Measurements from ENCODE around the gene MGRN1.
A peak's percentile ranks its signal among the peaks of the same experiment; 100 is the strongest.

The MGRN1 gene

DNA sequence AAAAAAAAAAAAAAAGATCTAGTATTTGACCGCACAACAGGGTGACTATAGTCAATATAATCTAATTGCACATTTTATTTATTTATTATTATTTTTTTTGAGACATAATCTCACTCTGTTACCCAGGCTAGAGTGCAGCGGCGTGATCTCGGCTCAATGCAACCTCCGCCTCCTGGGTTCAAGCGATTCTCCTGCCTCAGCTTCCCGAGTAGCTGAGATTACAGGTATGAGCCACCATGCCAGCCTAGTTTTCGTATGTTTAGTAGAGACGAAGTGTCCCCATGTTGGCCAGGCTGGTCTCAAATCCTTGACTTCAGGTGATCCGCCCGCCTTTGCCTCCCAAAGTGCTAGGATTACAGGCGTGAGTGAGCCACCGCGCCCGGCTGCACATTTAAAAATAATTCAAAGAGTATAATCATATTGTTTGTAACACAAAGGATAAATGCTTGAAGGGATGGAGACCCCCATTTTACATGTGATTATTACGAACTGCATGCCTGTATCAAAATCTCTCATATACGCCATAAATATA, 108.7 kb downstream of the MGRN1 start:
- ChIA-PET POLR2A (interaction anchor here (1.3 to 3.0 kb wide), 4 partner anchors 34 to 212 kb away, joined by 4 to 43 read pairs (median 6); partner anchors contain the start of gene ZNF500), CTCF (no interaction called here)
- Histone ChIP-seq H3K9me3 (ENCODE audit: control insufficient read depth, insufficient read depth, low read depth, low read length) (no peaks in the 10 kb centered on the region), H3K27ac (ENCODE audit: extremely low read depth, low read depth, low read length) (no peak overlapping the region), H3K36me3 (ENCODE audit: control insufficient read depth in 2 of 2, insufficient read depth in 1 of 2, low read length in 2 of 2) (peaks cover 3 to 32% of the 10 kb centered on the region in 2 experiments; a peak in 2 of 3 replicates), H3K4me1 (ENCODE audit: control insufficient read depth, insufficient read depth, low read length) (no peaks in the 10 kb centered on the region), H3K4me3 (ENCODE audit: low read depth, low read length) (peak overlapping the region; percentile 94)
- TF ChIP-seq ZNF433 (tag by site-specific recombination; IDR thresholded peaks at IDR 0.05; ENCODE audit: low read depth) = no peak
- no peak for TF ChIP-seq ZNF76 (tag by site-specific recombination; IDR thresholded peaks at IDR 0.05; ENCODE audit: borderline replicate concordance, low read depth)

DNA sequence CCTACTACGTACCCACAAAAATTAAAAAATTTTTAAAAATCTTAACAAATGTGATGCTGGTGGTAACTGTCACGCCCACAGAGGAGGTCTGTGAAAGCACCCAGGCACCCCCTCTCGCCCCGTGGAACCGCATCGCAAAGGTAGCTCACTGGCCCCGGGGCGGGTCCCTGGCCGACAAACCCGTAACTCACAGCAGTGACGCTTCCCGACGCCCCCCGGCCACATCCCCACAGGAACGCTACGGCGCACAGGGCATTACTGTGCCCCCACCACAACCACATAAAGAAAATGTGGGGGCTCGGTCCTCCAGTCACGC, 109.1 kb downstream of the MGRN1 start:
- H3K36me3 ChIP-seq (ENCODE audit: control insufficient read depth in 2 of 2, insufficient read depth in 1 of 2, low read length in 2 of 2) = peaks cover 3 to 28% of the 10 kb centered on the region in 2 experiments; a peak in 2 of 3 replicates
- H3K4me3 ChIP-seq (ENCODE audit: low read depth, low read length) = peak overlapping the region; percentile 94
- peak overlapping the region; percentile 91 for H3K27ac ChIP-seq (ENCODE audit: extremely low read depth, low read depth, low read length)
- H3K9me3 ChIP-seq (ENCODE audit: control insufficient read depth, insufficient read depth, low read depth, low read length) = no peaks in the 10 kb centered on the region
- CTCF ChIA-PET = no interaction called here
- no peaks in the 10 kb centered on the region for H3K4me1 ChIP-seq (ENCODE audit: control insufficient read depth, insufficient read depth, low read length)
- POLR2A ChIA-PET = interaction anchor here (1.0 to 3.0 kb wide), 16 partner anchors 12 to 257 kb away, joined by 3 to 43 read pairs (median 4); partner anchors contain the start of genes GLYR1, NUDT16L1, ROGDI and SEC14L5
- TF ChIP-seq ZNF239 (tag by site-specific recombination; IDR thresholded peaks at IDR 0.05) = no peak
- no peak for TF ChIP-seq GLIS1 (tag by site-specific recombination; IDR thresholded peaks at IDR 0.05)
- TF ChIP-seq, protein P1, sequence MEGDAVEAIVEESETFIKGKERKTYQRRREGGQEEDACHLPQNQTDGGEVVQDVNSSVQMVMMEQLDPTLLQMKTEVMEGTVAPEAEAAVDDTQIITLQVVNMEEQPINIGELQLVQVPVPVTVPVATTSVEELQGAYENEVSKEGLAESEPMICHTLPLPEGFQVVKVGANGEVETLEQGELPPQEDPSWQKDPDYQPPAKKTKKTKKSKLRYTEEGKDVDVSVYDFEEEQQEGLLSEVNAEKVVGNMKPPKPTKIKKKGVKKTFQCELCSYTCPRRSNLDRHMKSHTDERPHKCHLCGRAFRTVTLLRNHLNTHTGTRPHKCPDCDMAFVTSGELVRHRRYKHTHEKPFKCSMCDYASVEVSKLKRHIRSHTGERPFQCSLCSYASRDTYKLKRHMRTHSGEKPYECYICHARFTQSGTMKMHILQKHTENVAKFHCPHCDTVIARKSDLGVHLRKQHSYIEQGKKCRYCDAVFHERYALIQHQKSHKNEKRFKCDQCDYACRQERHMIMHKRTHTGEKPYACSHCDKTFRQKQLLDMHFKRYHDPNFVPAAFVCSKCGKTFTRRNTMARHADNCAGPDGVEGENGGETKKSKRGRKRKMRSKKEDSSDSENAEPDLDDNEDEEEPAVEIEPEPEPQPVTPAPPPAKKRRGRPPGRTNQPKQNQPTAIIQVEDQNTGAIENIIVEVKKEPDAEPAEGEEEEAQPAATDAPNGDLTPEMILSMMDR (tag by site-specific recombination; IDR thresholded peaks at IDR 0.05) = 0 out of 2 replicates have a peak, but pooled peaks have one; percentile 9
- no peak for TF ChIP-seq ZNF404 (tag by site-specific recombination; IDR thresholded peaks at IDR 0.05)
- TF ChIP-seq, protein P2, sequence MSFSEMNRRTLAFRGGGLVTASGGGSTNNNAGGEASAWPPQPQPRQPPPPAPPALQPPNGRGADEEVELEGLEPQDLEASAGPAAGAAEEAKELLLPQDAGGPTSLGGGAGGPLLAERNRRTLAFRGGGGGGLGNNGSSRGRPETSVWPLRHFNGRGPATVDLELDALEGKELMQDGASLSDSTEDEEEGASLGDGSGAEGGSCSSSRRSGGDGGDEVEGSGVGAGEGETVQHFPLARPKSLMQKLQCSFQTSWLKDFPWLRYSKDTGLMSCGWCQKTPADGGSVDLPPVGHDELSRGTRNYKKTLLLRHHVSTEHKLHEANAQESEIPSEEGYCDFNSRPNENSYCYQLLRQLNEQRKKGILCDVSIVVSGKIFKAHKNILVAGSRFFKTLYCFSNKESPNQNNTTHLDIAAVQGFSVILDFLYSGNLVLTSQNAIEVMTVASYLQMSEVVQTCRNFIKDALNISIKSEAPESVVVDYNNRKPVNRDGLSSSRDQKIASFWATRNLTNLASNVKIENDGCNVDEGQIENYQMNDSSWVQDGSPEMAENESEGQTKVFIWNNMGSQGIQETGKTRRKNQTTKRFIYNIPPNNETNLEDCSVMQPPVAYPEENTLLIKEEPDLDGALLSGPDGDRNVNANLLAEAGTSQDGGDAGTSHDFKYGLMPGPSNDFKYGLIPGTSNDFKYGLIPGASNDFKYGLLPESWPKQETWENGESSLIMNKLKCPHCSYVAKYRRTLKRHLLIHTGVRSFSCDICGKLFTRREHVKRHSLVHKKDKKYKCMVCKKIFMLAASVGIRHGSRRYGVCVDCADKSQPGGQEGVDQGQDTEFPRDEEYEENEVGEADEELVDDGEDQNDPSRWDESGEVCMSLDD (tag by site-specific recombination; IDR thresholded peaks at IDR 0.05) = peak; percentile 44; the same call in 1 of the 2 replicates
- peak; percentile 23 for TF ChIP-seq ZNF335 (tag by site-specific recombination; conservative IDR thresholded peaks at IDR 0.05)
- 0 out of 2 replicates have a peak, but pooled peaks have one; percentile 4 for TF ChIP-seq ZIC2 (tag by site-specific recombination; IDR thresholded peaks at IDR 0.05)
- no peak for TF ChIP-seq TRIM28 (IDR thresholded peaks at IDR 0.05; ENCODE audit: borderline replicate concordance, low read length)
- TF ChIP-seq, protein P3, sequence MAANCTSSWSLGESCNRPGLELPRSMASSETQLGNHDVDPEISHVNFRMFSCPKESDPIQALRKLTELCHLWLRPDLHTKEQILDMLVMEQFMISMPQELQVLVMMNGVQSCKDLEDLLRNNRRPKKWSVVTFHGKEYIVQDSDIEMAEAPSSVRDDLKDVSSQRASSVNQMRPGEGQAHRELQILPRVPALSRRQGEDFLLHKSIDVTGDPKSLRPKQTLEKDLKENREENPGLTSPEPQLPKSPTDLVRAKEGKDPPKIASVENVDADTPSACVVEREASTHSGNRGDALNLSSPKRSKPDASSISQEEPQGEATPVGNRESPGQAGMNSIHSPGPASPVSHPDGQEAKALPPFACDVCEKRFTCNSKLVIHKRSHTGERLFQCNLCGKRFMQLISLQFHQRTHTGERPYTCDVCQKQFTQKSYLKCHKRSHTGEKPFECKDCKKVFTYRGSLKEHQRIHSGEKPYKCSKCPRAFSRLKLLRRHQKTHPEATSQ (tag by site-specific recombination; IDR thresholded peaks at IDR 0.05) = no peak
- no peak for TF ChIP-seq ZNF660 (tag by site-specific recombination; IDR thresholded peaks at IDR 0.05)
- TF ChIP-seq, protein P4, sequence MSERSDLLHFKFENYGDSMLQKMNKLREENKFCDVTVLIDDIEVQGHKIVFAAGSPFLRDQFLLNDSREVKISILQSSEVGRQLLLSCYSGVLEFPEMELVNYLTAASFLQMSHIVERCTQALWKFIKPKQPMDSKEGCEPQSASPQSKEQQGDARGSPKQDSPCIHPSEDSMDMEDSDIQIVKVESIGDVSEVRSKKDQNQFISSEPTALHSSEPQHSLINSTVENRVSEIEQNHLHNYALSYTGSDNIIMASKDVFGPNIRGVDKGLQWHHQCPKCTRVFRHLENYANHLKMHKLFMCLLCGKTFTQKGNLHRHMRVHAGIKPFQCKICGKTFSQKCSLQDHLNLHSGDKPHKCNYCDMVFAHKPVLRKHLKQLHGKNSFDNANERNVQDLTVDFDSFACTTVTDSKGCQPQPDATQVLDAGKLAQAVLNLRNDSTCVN (tag by site-specific recombination; optimal IDR thresholded peaks at IDR 0.05) = no peak
- 0 out of 2 replicates have a peak, but pooled peaks have one; percentile 15 for TF ChIP-seq EGR2 (tag by site-specific recombination; IDR thresholded peaks at IDR 0.05; ENCODE audit: low read depth)
- TF ChIP-seq GLIS2 (tag by site-specific recombination; IDR thresholded peaks at IDR 0.05) = peak; percentile 47
- TF ChIP-seq SCRT2 (tag by site-specific recombination; IDR thresholded peaks at IDR 0.05) = no peak
- TF ChIP-seq, protein P5, sequence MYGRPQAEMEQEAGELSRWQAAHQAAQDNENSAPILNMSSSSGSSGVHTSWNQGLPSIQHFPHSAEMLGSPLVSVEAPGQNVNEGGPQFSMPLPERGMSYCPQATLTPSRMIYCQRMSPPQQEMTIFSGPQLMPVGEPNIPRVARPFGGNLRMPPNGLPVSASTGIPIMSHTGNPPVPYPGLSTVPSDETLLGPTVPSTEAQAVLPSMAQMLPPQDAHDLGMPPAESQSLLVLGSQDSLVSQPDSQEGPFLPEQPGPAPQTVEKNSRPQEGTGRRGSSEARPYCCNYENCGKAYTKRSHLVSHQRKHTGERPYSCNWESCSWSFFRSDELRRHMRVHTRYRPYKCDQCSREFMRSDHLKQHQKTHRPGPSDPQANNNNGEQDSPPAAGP (tag by site-specific recombination; IDR thresholded peaks at IDR 0.05) = no peak
- TF ChIP-seq, protein P6, sequence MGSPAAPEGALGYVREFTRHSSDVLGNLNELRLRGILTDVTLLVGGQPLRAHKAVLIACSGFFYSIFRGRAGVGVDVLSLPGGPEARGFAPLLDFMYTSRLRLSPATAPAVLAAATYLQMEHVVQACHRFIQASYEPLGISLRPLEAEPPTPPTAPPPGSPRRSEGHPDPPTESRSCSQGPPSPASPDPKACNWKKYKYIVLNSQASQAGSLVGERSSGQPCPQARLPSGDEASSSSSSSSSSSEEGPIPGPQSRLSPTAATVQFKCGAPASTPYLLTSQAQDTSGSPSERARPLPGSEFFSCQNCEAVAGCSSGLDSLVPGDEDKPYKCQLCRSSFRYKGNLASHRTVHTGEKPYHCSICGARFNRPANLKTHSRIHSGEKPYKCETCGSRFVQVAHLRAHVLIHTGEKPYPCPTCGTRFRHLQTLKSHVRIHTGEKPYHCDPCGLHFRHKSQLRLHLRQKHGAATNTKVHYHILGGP (tag by site-specific recombination; IDR thresholded peaks at IDR 0.05) = no peak
- TF ChIP-seq, protein P7, sequence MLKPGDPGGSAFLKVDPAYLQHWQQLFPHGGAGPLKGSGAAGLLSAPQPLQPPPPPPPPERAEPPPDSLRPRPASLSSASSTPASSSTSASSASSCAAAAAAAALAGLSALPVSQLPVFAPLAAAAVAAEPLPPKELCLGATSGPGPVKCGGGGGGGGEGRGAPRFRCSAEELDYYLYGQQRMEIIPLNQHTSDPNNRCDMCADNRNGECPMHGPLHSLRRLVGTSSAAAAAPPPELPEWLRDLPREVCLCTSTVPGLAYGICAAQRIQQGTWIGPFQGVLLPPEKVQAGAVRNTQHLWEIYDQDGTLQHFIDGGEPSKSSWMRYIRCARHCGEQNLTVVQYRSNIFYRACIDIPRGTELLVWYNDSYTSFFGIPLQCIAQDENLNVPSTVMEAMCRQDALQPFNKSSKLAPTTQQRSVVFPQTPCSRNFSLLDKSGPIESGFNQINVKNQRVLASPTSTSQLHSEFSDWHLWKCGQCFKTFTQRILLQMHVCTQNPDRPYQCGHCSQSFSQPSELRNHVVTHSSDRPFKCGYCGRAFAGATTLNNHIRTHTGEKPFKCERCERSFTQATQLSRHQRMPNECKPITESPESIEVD (tag by site-specific recombination; IDR thresholded peaks at IDR 0.05) = no peak
- no peak for TF ChIP-seq ZNF791 (tag by site-specific recombination; IDR thresholded peaks at IDR 0.05)
